SK-N-SH (cell line): ENCODE results near the gene SLC25A18. TPM values are rescaled to one million over a fixed set of nuclear protein-coding genes. Genes with fewer than 3 reads are reported as not detected.

Source experiments
- CTCF ChIA-PET: fragments of 300-600, 350-600 bp; formaldehyde crosslinking; extraction: SDS; loops from one replicate; lab custom pipeline; 2021; lab: Yijun Ruan, JAX
- POLR2A ChIA-PET: fragments of 350-600 bp; sonication (Branson Sonifier 250); formaldehyde crosslinking; extraction: SDS; loops from one replicate; lab custom pipeline; 2020; ENCODE audit warnings: antibody characterized with exemption, inconsistent platforms; lab: Yijun Ruan, JAX
- DNase-seq: peaks from one replicate; pipeline ENCODE4 v3.0.0; 2012
- H2AFZ ChIP-seq: fragments of 200-600 bp; sonication (generic); 2 replicates; pipeline ENCODE4 v1.8.1; 2016; ENCODE audit warnings: antibody characterized with exemption, mild to moderate bottlenecking, low read depth
- H3F3A ChIP-seq: fragments of 200-600 bp; sonication (generic); replicated peaks from 2 replicates; pipeline ENCODE3; 2016; ENCODE audit warnings: antibody characterized with exemption, mild to moderate bottlenecking; ENCODE audit not compliant: insufficient read depth
- H3K27ac ChIP-seq, 2 experiments: fragments of 200-500 bp in 1 of 2; fragments of 200-600 bp in 1 of 2; sonication (Bioruptor generic) in 1 of 2; sonication (generic), shearing (Covaris generic) in 1 of 2; 2 replicates each; pipeline versions ENCODE4 v1.5.1 to v1.6.1; 2014 to 2016; ENCODE audit warnings: low read depth in 2 of 2, inconsistent platforms in 1 of 2, low read length in 1 of 2, mild to moderate bottlenecking in 1 of 2, mixed read lengths in 1 of 2
- H3K27me3 ChIP-seq: fragments of 200-600 bp; sonication (generic), shearing (Covaris generic); 2 replicates; pipeline ENCODE4 v1.6.1; 2016; ENCODE audit warnings: mixed run types; ENCODE audit not compliant: insufficient read depth
- H3K36me3 ChIP-seq, 2 experiments: fragments of 200-500 bp in 1 of 2; fragments of 200-600 bp in 1 of 2; sonication (Bioruptor generic) in 1 of 2; sonication (generic) in 1 of 2; replicated peaks in 1 of 2; 2 replicates each; pipeline versions ENCODE3 to v1.5.1; 2014 to 2016; ENCODE audit warnings: low read length in 1 of 2, mild to moderate bottlenecking in 1 of 2; ENCODE audit not compliant: insufficient read depth in 2 of 2, control insufficient read depth in 1 of 2
- H3K4me1 ChIP-seq, 2 experiments: fragments of 200-500 bp in 1 of 2; fragments of 200-600 bp in 1 of 2; sonication (Bioruptor generic) in 1 of 2; sonication (generic), shearing (Covaris generic) in 1 of 2; 2 replicates each; pipeline versions ENCODE4 v1.5.1 to v1.6.1; 2014 to 2016; ENCODE audit warnings: low read depth in 1 of 2, low read length in 1 of 2, mixed run types in 1 of 2; ENCODE audit not compliant: insufficient read depth in 2 of 2, control insufficient read depth in 1 of 2
- H3K4me2 ChIP-seq: fragments of 200-600 bp; sonication (generic), shearing (Covaris generic); 2 replicates; pipeline ENCODE4 v1.6.1; 2017; ENCODE audit warnings: mixed run types
- H3K4me3 ChIP-seq, 2 experiments: fragments of 200-500 bp in 1 of 2; fragments of 200-600 bp in 1 of 2; sonication (Bioruptor generic) in 1 of 2; sonication (generic), shearing (Covaris generic) in 1 of 2; 2 replicates each; pipeline versions ENCODE4 v1.5.1 to v1.8.1; 2014 to 2016; ENCODE audit warnings: low read depth in 2 of 2, inconsistent platforms in 1 of 2, low read length in 1 of 2, mild to moderate bottlenecking in 1 of 2, mixed read lengths in 1 of 2, moderate library complexity in 1 of 2
- H3K79me2 ChIP-seq: fragments of 200-600 bp; sonication (generic); 2 replicates; pipeline ENCODE4 v1.8.1; 2017; ENCODE audit warnings: mild to moderate bottlenecking; ENCODE audit not compliant: insufficient read depth
- H3K9ac ChIP-seq: fragments of 200-600 bp; sonication (generic); 2 replicates; pipeline ENCODE4 v1.6.1; 2017; ENCODE audit warnings: mixed run types
- H3K9me2 ChIP-seq: fragments of 200-600 bp; sonication (generic); 2 replicates; pipeline ENCODE4 v1.6.1; 2017; ENCODE audit warnings: mixed run types
- H3K9me3 ChIP-seq: fragments of 200-600 bp; sonication (generic); 2 replicates; pipeline ENCODE4 v1.6.1; 2017; ENCODE audit warnings: mixed run types, mild to moderate bottlenecking, moderate library complexity
- H4K20me1 ChIP-seq: fragments of 200-600 bp; sonication (generic); 2 replicates; pipeline ENCODE4 v1.6.1; 2017; ENCODE audit warnings: mild to moderate bottlenecking, mixed run types; ENCODE audit not compliant: insufficient read depth
- CHD2 ChIP-seq: fragments of 150-350 bp; IDR thresholded peaks from 2 replicates; pipeline ENCODE4 v1.6.1; 2018; ENCODE audit warnings: low read length; ENCODE audit not compliant: partially characterized antibody
- ELF1 ChIP-seq: IDR thresholded peaks from 2 replicates; pipeline ENCODE4 v1.4.0; 2012
- EP300 ChIP-seq, 2 experiments: IDR thresholded peaks; 2 replicates each; pipeline versions ENCODE4 v1.4.0 to v1.6.1; 2012; ENCODE audit warnings: borderline replicate concordance in 1 of 2, low read depth in 1 of 2, low read length in 1 of 2
- EZH2phosphoT487 ChIP-seq: fragments of 200-600 bp; sonication (generic); IDR thresholded peaks from 2 replicates; pipeline ENCODE4 v1.6.1; 2017; ENCODE audit warnings: low read depth, mixed run types, mild to moderate bottlenecking, antibody characterized with exemption, moderate library complexity, borderline replicate concordance
- FOXJ3 ChIP-seq: sonication (generic); formaldehyde crosslinking; IDR thresholded peaks from 2 replicates; pipeline ENCODE4 v1.5.1; 2020; ENCODE audit warnings: mild to moderate bottlenecking, missing genetic modification reagents
- JUND ChIP-seq: IDR thresholded peaks from 2 replicates; pipeline ENCODE4 v1.4.0; 2012
- NFIC ChIP-seq: IDR thresholded peaks from 2 replicates; pipeline ENCODE4 v1.4.0; 2012; ENCODE audit warnings: borderline replicate concordance
- POLR2AphosphoS5 ChIP-seq: IDR thresholded peaks from 2 replicates; pipeline ENCODE4 v1.6.1; 2012; ENCODE audit warnings: low read depth, low read length
- RAD21 ChIP-seq: IDR thresholded peaks from 2 replicates; pipeline ENCODE4 v1.6.1; 2012; ENCODE audit warnings: mild to moderate bottlenecking, low read length
- RFX5 ChIP-seq: IDR thresholded peaks from 2 replicates; pipeline ENCODE4 v1.6.1; 2012; ENCODE audit warnings: mild to moderate bottlenecking, improper control_type of control experiment, low read length
- SMC3 ChIP-seq: IDR thresholded peaks from 2 replicates; pipeline ENCODE4 v1.6.1; 2012; ENCODE audit warnings: low read depth, low read length, improper control_type of control experiment
- TCF12 ChIP-seq: IDR thresholded peaks from 2 replicates; pipeline ENCODE4 v1.4.0; 2012
- TEAD4 ChIP-seq: IDR thresholded peaks from 2 replicates; pipeline ENCODE4 v1.4.0; 2012; ENCODE audit warnings: mild to moderate bottlenecking, borderline replicate concordance; ENCODE audit not compliant: insufficient read depth
- WGBS: methylation state at CpG from one replicate; pipeline ENCODE4 v1.1.6; 2017; ENCODE audit warnings: low lambda C conversion rate; 5-methylcytosine and 5-hydroxymethylcytosine counted together
- polyA plus RNA-seq, 3 experiments: library from polyadenylated mRNA; depleted of rRNA; stranded (reverse); fragments of >200 nt; gene quantifications; 2 replicates each; pipeline ENCODE4 v1.2.3, GENCODE V29; 2012
- TF ChIP-seq, protein P1 (sequence below): fragments of 150-350 bp; IDR thresholded peaks from 2 replicates; pipeline ENCODE4 v1.6.1; 2017; ENCODE audit warnings: antibody characterized with exemption, low read length, low read depth, borderline replicate concordance
- TF ChIP-seq, protein P2 (sequence below): fragments of 200-600 bp; sonication (generic); IDR thresholded peaks from 2 replicates; pipeline ENCODE4 v1.6.1; 2017; ENCODE audit warnings: antibody characterized with exemption, mild to moderate bottlenecking, moderate library complexity
- TF ChIP-seq, protein P3 (sequence below): IDR thresholded peaks from 2 replicates; pipeline ENCODE4; 2012
- TF ChIP-seq, protein P4 (sequence below): IDR thresholded peaks from 2 replicates; pipeline ENCODE4 v1.4.0; 2012; ENCODE audit warnings: low read depth
- TF ChIP-seq, protein P5 (sequence below): IDR thresholded peaks from 2 replicates; pipeline ENCODE4 v1.4.0; 2012; ENCODE audit warnings: low read depth, borderline replicate concordance

SLC25A18 gene
- polyA plus RNA-seq, 1 of the 3 experiments (the other 2 are of a cell fraction): 0.02 TPM

DNA sequence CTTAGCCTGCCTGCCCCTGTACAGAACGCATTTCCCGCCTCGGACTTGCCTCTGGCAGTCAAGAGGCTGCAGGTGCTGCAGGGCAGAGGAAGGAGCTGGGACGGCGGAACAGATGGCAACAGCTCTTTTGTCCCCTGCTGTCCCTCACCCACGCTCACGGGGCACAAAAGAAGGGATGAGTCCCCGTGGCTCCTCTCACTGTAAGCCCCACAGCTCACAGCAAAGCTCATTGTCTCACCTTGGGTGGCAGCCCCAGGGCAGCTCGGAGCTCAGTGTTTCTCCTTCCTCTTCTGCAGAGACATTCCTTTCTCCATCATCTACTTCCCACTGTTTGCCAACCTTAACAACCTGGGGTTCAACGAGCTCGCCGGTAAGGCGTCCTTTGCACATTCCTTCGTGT lies 24.3 kb downstream of the SLC25A18 start:
- ChIA-PET POLR2A (no interaction called here), CTCF (interaction anchor here (1.3 to 2.7 kb wide), 3 partner anchors 21 to 154 kb away, joined by 3 to 8 read pairs (median 7); no protein-coding TSS in a partner anchor)
- Histone ChIP-seq H3K36me3 (peaks cover 3 to 25% of the 10 kb centered on the region in 2 experiments), H3K79me2 (no peaks in the 10 kb centered on the region), H3K27me3 (no peaks in the 10 kb centered on the region), H4K20me1 (no peaks in the 10 kb centered on the region), H3F3A (no peaks in the 10 kb centered on the region), H3K4me1 (no peaks in the 10 kb centered on the region), H2AFZ (no peak overlapping the region), H3K4me3 (no peak overlapping the region), H3K4me2 (no peak overlapping the region), H3K9me3 (no peaks in the 10 kb centered on the region), H3K9ac (no peak overlapping the region), H3K27ac (no peak overlapping the region), H3K9me2 (no peaks in the 10 kb centered on the region)
- WGBS: 86% methylated on average over 11 of the region's 14 CpGs
- no peak for TF ChIP-seq JUND
- TF ChIP-seq FOXJ3 (CRISPR knock-in tag): no peak
- no peak for TF ChIP-seq TCF12
- TF ChIP-seq EP300 (IDR thresholded peaks at IDR 0.05; ENCODE audit: borderline replicate concordance in 1 of 2, low read depth in 1 of 2, low read length in 1 of 2): no peak
- TF ChIP-seq, protein P1, sequence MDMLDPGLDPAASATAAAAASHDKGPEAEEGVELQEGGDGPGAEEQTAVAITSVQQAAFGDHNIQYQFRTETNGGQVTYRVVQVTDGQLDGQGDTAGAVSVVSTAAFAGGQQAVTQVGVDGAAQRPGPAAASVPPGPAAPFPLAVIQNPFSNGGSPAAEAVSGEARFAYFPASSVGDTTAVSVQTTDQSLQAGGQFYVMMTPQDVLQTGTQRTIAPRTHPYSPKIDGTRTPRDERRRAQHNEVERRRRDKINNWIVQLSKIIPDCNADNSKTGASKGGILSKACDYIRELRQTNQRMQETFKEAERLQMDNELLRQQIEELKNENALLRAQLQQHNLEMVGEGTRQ: no peak
- no peak for TF ChIP-seq EZH2phosphoT487
- TF ChIP-seq POLR2AphosphoS5: no peak
- TF ChIP-seq, protein P2, sequence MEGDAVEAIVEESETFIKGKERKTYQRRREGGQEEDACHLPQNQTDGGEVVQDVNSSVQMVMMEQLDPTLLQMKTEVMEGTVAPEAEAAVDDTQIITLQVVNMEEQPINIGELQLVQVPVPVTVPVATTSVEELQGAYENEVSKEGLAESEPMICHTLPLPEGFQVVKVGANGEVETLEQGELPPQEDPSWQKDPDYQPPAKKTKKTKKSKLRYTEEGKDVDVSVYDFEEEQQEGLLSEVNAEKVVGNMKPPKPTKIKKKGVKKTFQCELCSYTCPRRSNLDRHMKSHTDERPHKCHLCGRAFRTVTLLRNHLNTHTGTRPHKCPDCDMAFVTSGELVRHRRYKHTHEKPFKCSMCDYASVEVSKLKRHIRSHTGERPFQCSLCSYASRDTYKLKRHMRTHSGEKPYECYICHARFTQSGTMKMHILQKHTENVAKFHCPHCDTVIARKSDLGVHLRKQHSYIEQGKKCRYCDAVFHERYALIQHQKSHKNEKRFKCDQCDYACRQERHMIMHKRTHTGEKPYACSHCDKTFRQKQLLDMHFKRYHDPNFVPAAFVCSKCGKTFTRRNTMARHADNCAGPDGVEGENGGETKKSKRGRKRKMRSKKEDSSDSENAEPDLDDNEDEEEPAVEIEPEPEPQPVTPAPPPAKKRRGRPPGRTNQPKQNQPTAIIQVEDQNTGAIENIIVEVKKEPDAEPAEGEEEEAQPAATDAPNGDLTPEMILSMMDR: no peak
- TF ChIP-seq, protein P3, sequence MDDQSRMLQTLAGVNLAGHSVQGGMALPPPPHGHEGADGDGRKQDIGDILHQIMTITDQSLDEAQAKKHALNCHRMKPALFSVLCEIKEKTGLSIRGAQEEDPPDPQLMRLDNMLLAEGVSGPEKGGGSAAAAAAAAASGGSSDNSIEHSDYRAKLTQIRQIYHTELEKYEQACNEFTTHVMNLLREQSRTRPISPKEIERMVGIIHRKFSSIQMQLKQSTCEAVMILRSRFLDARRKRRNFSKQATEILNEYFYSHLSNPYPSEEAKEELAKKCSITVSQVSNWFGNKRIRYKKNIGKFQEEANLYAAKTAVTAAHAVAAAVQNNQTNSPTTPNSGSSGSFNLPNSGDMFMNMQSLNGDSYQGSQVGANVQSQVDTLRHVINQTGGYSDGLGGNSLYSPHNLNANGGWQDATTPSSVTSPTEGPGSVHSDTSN: no peak
- no peak for TF ChIP-seq NFIC
- TF ChIP-seq, protein P4, sequence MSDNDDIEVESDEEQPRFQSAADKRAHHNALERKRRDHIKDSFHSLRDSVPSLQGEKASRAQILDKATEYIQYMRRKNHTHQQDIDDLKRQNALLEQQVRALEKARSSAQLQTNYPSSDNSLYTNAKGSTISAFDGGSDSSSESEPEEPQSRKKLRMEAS: no peak
- no peak for TF ChIP-seq RFX5
- no peak for TF ChIP-seq TEAD4
- TF ChIP-seq ELF1: no peak
- DNase-seq: no peak

DNA sequence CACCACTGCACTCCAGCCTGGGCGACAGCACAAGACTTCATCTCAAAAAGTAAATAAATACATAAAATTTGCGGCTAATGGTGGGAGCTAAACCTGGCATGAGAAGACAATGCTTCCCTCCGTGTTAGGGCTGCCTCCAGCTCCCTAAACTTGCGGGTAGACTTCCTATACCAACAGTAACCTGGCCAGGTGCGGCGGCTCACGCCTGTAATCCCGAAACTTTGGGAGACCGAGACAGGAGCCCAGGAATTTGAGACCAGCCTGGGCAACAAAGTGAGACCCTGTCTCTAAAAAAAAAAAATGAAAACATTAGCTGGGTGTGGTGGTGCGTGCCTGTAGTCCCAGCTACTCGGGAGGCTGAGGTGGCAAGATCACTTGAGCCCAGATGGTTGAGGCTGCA lies 25.3 kb downstream of the SLC25A18 start:
- WGBS: 94% methylated on average over 11 of the region's 11 CpGs
- H3K4me1 ChIP-seq: no peaks in the 10 kb centered on the region
- TF ChIP-seq, protein P2: no peak
- TF ChIP-seq NFIC: no peak
- TF ChIP-seq JUND: no peak
- TF ChIP-seq, protein P5, sequence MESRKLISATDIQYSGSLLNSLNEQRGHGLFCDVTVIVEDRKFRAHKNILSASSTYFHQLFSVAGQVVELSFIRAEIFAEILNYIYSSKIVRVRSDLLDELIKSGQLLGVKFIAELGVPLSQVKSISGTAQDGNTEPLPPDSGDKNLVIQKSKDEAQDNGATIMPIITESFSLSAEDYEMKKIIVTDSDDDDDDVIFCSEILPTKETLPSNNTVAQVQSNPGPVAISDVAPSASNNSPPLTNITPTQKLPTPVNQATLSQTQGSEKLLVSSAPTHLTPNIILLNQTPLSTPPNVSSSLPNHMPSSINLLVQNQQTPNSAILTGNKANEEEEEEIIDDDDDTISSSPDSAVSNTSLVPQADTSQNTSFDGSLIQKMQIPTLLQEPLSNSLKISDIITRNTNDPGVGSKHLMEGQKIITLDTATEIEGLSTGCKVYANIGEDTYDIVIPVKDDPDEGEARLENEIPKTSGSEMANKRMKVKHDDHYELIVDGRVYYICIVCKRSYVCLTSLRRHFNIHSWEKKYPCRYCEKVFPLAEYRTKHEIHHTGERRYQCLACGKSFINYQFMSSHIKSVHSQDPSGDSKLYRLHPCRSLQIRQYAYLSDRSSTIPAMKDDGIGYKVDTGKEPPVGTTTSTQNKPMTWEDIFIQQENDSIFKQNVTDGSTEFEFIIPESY: no peak
- TF ChIP-seq, protein P1: no peak
- no peak for TF ChIP-seq CHD2
- TF ChIP-seq SMC3: no peak
- TF ChIP-seq TEAD4: no peak
- TF ChIP-seq EZH2phosphoT487: no peak
- TF ChIP-seq RAD21: no peak

More for the DNA sequence above, 25.3 kb downstream of the SLC25A18 start:
- H3K9me2 ChIP-seq: no peaks in the 10 kb centered on the region
- no peak overlapping the region for H3K27ac ChIP-seq
- no peaks in the 10 kb centered on the region for H3K79me2 ChIP-seq
- no peaks in the 10 kb centered on the region for H3K9me3 ChIP-seq
- no peaks in the 10 kb centered on the region for H3F3A ChIP-seq
- DNase-seq: no peak
- POLR2A ChIA-PET: interaction anchor here (0.6 kb wide), 2 partner anchors 12 to 450 kb away, joined by 3 to 5 read pairs; no protein-coding TSS in a partner anchor
- H3K4me2 ChIP-seq: no peak overlapping the region
- no peak overlapping the region for H2AFZ ChIP-seq
- H3K9ac ChIP-seq: no peak overlapping the region
- no peaks in the 10 kb centered on the region for H4K20me1 ChIP-seq
- CTCF ChIA-PET: interaction anchor here (1.3 to 2.7 kb wide), 3 partner anchors 10 to 153 kb away, joined by 4 to 8 read pairs (median 7); no protein-coding TSS in a partner anchor
- H3K27me3 ChIP-seq: no peaks in the 10 kb centered on the region
- H3K4me3 ChIP-seq: no peak overlapping the region
- H3K36me3 ChIP-seq: peaks cover 12 to 33% of the 10 kb centered on the region in 2 experiments
